K562 (cell line): Measurements from ENCODE around the gene TMEM174.

ENCODE experiments used
- BCL6 ChIP-seq: fragments of 250-450 bp; sonication (Bioruptor Pico); IDR thresholded peaks from 2 replicates; pipeline ENCODE4 v1.4.0; 2020
- GATA2 ChIP-seq: sonication (generic); formaldehyde crosslinking; IDR thresholded peaks from 2 replicates; pipeline ENCODE4 v1.4.0; 2020; ENCODE audit warnings: mild to moderate bottlenecking, missing genetic modification reagents
- SP2 ChIP-seq: IDR thresholded peaks from 2 replicates; pipeline ENCODE4 v1.6.1; 2011; ENCODE audit warnings: mild to moderate bottlenecking, low read depth, low read length, moderate library complexity; ENCODE audit not compliant: poor library complexity, severe bottlenecking; ENCODE audit errors: extremely low read depth
- SPI1 ChIP-seq: IDR thresholded peaks from 2 replicates; pipeline ENCODE4 v1.6.1; 2011; ENCODE audit warnings: low read depth, low read length, control low read depth, borderline replicate concordance
- YY1 ChIP-seq, 3 experiments: IDR thresholded peaks; 2 replicates each; pipeline ENCODE4 v1.6.1; 2011; ENCODE audit warnings: low read length in 2 of 3, mild to moderate bottlenecking in 2 of 3, moderate library complexity in 2 of 3, borderline replicate concordance in 1 of 3, control low read depth in 1 of 3, low read depth in 1 of 3; ENCODE audit not compliant: insufficient read depth in 3 of 3, insufficient replicate concordance in 2 of 3, control insufficient read depth in 1 of 3, insufficient read length in 1 of 3; ENCODE audit errors: extremely low read depth in 1 of 3
- TF ChIP-seq, protein P1 (sequence below), 3 experiments: IDR thresholded peaks in 2 of 3; conservative IDR thresholded peaks in 1 of 3; 2 replicates each; pipeline ENCODE4 v1.5.1; 2011 to 2012; ENCODE audit warnings: low read length in 3 of 3, mild to moderate bottlenecking in 3 of 3, control low read depth in 2 of 3, improper control_type of control experiment in 1 of 3, inconsistent platforms in 1 of 3, low read depth in 1 of 3, mixed read lengths in 1 of 3, moderate library complexity in 1 of 3; ENCODE audit not compliant: insufficient read depth in 2 of 3
- TF ChIP-seq, protein P2 (sequence below): sonication (generic); formaldehyde crosslinking; IDR thresholded peaks from 2 replicates; pipeline ENCODE4 v1.8.1; 2023; ENCODE audit warnings: mild to moderate bottlenecking, missing genetic modification reagents
- TF ChIP-seq, protein P3 (sequence below): conservative IDR thresholded peaks from 2 replicates; pipeline ENCODE4 v1.6.1; 2011; ENCODE audit warnings: low read depth, mild to moderate bottlenecking, low read length; ENCODE audit not compliant: control insufficient read depth
- TF ChIP-seq, protein P4 (sequence below): fragments of 450-650 bp; IDR thresholded peaks from 2 replicates; pipeline ENCODE4 v1.6.1; 2016; ENCODE audit warnings: borderline replicate concordance

DNA sequence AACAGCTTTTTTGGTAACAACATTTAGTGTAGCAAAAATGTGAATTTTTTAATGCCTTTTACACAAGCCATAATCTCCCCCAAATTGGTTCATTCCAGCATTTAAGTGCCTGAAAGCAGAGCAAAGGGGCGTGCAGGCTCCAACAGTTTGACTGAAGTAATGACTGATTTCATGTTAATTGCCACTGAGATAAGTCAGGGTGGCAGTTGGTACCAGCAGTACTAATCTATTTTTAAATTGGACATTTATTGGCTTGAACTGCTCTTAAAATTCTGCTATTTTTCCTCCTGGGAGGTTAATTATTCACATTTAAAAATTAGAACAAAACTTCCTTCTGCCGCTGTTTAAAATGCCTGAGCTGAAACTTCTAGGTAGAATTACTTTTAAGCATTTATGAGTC is 40.2 kb upstream of the TMEM174 start:
- TF ChIP-seq, protein P1, sequence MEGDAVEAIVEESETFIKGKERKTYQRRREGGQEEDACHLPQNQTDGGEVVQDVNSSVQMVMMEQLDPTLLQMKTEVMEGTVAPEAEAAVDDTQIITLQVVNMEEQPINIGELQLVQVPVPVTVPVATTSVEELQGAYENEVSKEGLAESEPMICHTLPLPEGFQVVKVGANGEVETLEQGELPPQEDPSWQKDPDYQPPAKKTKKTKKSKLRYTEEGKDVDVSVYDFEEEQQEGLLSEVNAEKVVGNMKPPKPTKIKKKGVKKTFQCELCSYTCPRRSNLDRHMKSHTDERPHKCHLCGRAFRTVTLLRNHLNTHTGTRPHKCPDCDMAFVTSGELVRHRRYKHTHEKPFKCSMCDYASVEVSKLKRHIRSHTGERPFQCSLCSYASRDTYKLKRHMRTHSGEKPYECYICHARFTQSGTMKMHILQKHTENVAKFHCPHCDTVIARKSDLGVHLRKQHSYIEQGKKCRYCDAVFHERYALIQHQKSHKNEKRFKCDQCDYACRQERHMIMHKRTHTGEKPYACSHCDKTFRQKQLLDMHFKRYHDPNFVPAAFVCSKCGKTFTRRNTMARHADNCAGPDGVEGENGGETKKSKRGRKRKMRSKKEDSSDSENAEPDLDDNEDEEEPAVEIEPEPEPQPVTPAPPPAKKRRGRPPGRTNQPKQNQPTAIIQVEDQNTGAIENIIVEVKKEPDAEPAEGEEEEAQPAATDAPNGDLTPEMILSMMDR (IDR thresholded peaks at IDR 0.05 in 2 of 3, conservative IDR thresholded peaks at IDR 0.05 in 1 of 3; ENCODE audit: insufficient read depth in 2 of 3, low read depth in 1 of 3, low read length in 3 of 3) = no peak
- TF ChIP-seq BCL6 (CRISPR knock-in tag) = no peak
- TF ChIP-seq YY1 (IDR thresholded peaks at IDR 0.05; ENCODE audit: borderline replicate concordance in 1 of 3, control insufficient read depth in 1 of 3, extremely low read depth in 1 of 3, insufficient read depth in 3 of 3, insufficient read length in 1 of 3, insufficient replicate concordance in 2 of 3, low read depth in 1 of 3, low read length in 2 of 3) = no peak
- TF ChIP-seq, protein P2, sequence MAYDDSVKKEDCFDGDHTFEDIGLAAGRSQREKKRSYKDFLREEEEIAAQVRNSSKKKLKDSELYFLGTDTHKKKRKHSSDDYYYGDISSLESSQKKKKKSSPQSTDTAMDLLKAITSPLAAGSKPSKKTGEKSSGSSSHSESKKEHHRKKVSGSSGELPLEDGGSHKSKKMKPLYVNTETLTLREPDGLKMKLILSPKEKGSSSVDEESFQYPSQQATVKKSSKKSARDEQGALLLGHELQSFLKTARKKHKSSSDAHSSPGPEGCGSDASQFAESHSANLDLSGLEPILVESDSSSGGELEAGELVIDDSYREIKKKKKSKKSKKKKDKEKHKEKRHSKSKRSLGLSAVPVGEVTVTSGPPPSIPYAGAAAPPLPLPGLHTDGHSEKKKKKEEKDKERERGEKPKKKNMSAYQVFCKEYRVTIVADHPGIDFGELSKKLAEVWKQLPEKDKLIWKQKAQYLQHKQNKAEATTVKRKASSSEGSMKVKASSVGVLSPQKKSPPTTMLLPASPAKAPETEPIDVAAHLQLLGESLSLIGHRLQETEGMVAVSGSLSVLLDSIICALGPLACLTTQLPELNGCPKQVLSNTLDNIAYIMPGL (CRISPR knock-in tag) = no peak
- no peak for TF ChIP-seq SPI1
- no peak for TF ChIP-seq SP2
- TF ChIP-seq, protein P3, sequence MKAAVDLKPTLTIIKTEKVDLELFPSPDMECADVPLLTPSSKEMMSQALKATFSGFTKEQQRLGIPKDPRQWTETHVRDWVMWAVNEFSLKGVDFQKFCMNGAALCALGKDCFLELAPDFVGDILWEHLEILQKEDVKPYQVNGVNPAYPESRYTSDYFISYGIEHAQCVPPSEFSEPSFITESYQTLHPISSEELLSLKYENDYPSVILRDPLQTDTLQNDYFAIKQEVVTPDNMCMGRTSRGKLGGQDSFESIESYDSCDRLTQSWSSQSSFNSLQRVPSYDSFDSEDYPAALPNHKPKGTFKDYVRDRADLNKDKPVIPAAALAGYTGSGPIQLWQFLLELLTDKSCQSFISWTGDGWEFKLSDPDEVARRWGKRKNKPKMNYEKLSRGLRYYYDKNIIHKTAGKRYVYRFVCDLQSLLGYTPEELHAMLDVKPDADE = no peak
- TF ChIP-seq GATA2 (CRISPR knock-in tag) = no peak
- TF ChIP-seq, protein P4, sequence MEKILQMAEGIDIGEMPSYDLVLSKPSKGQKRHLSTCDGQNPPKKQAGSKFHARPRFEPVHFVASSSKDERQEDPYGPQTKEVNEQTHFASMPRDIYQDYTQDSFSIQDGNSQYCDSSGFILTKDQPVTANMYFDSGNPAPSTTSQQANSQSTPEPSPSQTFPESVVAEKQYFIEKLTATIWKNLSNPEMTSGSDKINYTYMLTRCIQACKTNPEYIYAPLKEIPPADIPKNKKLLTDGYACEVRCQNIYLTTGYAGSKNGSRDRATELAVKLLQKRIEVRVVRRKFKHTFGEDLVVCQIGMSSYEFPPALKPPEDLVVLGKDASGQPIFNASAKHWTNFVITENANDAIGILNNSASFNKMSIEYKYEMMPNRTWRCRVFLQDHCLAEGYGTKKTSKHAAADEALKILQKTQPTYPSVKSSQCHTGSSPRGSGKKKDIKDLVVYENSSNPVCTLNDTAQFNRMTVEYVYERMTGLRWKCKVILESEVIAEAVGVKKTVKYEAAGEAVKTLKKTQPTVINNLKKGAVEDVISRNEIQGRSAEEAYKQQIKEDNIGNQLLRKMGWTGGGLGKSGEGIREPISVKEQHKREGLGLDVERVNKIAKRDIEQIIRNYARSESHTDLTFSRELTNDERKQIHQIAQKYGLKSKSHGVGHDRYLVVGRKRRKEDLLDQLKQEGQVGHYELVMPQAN = no peak
